Measurements from ENCODE around the gene C14orf180.

DNA sequence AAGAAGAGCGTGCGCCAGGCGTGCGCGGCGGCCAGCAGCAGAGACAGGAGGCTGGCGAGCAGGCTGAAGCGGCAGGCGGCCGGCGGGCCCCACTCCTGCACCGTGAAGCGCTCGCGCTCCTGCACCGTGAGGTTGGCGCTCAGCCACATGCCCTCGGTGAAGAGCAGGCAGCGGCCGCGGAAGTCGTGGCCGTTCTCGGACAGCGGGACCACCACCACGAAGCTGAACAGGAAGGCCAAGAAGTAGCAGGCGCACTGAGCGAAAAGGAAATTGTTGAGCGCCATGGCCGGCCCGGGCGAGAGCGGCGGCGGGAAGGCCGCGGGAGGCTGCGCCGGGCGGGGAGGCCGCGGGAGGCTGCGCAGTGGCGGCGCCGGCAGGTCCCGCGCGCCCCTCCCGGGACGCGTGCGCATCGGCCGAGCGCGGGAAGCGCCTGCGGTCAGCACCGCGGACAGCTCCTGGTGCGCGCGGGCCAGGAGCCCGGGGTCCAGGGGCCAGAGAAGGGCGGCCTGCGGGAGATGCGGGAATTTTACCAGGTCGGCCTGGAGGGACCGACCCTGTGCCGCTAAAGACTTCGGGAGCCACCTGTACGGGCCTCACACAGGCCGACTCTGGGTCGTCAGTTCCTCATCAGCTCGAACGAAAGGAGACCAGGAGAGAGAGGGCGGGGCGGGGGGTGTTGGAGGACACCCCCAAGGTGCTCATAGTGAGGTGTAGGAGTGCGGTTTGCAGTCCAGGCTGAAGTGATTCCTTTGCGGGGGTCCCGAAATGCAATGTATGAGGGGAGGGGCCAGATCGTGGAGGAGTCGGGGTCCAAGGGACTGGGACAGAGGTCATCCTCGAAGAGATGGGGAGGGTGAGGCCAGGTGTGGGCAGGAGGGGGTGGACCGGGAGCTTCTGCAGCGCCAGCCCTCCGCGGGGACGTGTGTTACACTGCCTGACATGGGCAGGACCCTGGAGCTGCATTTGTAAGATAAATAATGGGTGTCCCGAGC, 25.2 kb downstream of the C14orf180 start, which contains the start of gene TMEM179:
- TF ChIP-seq, protein P1, sequence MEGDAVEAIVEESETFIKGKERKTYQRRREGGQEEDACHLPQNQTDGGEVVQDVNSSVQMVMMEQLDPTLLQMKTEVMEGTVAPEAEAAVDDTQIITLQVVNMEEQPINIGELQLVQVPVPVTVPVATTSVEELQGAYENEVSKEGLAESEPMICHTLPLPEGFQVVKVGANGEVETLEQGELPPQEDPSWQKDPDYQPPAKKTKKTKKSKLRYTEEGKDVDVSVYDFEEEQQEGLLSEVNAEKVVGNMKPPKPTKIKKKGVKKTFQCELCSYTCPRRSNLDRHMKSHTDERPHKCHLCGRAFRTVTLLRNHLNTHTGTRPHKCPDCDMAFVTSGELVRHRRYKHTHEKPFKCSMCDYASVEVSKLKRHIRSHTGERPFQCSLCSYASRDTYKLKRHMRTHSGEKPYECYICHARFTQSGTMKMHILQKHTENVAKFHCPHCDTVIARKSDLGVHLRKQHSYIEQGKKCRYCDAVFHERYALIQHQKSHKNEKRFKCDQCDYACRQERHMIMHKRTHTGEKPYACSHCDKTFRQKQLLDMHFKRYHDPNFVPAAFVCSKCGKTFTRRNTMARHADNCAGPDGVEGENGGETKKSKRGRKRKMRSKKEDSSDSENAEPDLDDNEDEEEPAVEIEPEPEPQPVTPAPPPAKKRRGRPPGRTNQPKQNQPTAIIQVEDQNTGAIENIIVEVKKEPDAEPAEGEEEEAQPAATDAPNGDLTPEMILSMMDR (IDR thresholded peaks at IDR 0.05) = no peak
- TF ChIP-seq POLR2A (IDR thresholded peaks at IDR 0.05) = no peak

Measured in ovary (tissue), 3 donors.